ENCODE results near the gene RPL10A.

DNA sequence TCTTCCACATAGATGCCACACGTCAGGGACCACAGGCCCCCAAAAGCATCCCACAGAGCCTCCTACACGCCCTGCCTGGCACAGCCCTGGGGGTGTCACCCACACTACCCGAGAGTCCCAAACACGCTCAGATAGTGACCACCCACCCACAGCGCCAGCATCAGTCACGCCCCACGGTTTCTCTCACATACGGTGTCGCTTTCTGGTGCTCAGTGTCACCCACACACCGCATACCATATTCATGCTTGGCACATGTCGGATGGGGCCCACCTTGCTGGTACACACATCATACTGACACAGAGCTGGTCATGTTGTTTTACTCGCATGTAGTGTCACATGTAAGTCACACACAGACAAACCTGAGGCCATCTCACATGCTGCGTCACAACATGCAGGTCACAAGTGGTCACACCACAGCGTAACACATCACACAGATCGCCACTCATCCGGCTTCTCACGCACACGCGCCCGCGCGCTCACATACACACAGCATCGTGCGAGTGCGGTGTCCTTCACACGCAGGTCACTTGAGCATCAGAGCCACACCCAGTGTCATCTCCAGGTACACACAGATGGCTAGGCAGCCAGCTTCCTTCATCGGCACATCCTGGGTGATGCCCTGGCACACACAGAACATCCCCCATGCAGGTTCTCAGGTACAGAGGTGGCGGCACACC is 25.2 kb downstream of the RPL10A start:
- TF ChIP-seq, protein P1, sequence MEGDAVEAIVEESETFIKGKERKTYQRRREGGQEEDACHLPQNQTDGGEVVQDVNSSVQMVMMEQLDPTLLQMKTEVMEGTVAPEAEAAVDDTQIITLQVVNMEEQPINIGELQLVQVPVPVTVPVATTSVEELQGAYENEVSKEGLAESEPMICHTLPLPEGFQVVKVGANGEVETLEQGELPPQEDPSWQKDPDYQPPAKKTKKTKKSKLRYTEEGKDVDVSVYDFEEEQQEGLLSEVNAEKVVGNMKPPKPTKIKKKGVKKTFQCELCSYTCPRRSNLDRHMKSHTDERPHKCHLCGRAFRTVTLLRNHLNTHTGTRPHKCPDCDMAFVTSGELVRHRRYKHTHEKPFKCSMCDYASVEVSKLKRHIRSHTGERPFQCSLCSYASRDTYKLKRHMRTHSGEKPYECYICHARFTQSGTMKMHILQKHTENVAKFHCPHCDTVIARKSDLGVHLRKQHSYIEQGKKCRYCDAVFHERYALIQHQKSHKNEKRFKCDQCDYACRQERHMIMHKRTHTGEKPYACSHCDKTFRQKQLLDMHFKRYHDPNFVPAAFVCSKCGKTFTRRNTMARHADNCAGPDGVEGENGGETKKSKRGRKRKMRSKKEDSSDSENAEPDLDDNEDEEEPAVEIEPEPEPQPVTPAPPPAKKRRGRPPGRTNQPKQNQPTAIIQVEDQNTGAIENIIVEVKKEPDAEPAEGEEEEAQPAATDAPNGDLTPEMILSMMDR (IDR thresholded peaks at IDR 0.05), result no peak
- no peak for TF ChIP-seq POLR2A (IDR thresholded peaks at IDR 0.05)
